AG04449 (cell line): ENCODE measurements around the gene TANGO6.

Experiments used
- CTCF ChIA-PET: fragments of 350-600 bp; formaldehyde crosslinking; extraction: SDS; loops from one replicate; lab custom pipeline; 2021; ENCODE audit warnings: antibody characterized with exemption; lab: Yijun Ruan, JAX
- POLR2A ChIA-PET: fragments of 400-600, 350-600 bp; formaldehyde crosslinking; extraction: SDS; loops from one replicate; lab custom pipeline; 2020; ENCODE audit warnings: antibody characterized with exemption, inconsistent platforms; lab: Yijun Ruan, JAX
- DNase-seq: peaks from one replicate; pipeline ENCODE4 v3.0.0-alpha.2; 2010; ENCODE audit warnings: low read depth, low spot score
- H3K4me3 ChIP-seq: 2 replicates; pipeline ENCODE4 v1.5.1; 2011; ENCODE audit warnings: low read depth, mild to moderate bottlenecking, control low read depth, low read length
- TF ChIP-seq, protein P1 (sequence below): IDR thresholded peaks from one replicate; pipeline ENCODE4 v1.5.1; 2011; ENCODE audit warnings: mild to moderate bottlenecking, moderate library complexity, low read length, control low read depth, inconsistent platforms; ENCODE audit not compliant: insufficient read depth; ENCODE audit errors: missing control alignments

TANGO6 gene

DNA sequence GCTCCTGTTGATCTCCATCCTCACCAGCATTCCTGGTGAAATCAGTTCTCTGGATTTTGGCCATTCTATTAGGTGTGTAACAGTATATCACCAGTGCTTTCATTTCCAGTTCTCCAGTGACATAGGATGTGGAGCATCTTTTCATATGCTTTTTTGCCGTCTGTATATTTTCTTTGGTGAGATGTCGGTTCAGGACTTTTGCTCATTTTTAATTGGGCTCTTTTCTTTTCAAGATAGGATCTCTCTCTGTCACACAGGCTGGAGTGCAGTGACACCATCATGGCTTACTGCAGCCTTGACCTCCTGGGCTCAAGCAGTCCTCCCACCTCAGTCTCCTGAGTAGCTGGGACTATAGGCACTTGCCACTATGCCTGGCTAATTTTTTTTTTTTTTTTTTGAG is 74.2 kb downstream of the TANGO6 start:
- no peak for DNase-seq
- no peak overlapping the region for H3K4me3 ChIP-seq
- ChIA-PET CTCF (interaction anchor here (0.9 to 5.5 kb wide), 2 partner anchors 16 to 206 kb away, joined by 3 to 25 read pairs; no protein-coding TSS in a partner anchor), POLR2A (no interaction called here)
- TF ChIP-seq, protein P1, sequence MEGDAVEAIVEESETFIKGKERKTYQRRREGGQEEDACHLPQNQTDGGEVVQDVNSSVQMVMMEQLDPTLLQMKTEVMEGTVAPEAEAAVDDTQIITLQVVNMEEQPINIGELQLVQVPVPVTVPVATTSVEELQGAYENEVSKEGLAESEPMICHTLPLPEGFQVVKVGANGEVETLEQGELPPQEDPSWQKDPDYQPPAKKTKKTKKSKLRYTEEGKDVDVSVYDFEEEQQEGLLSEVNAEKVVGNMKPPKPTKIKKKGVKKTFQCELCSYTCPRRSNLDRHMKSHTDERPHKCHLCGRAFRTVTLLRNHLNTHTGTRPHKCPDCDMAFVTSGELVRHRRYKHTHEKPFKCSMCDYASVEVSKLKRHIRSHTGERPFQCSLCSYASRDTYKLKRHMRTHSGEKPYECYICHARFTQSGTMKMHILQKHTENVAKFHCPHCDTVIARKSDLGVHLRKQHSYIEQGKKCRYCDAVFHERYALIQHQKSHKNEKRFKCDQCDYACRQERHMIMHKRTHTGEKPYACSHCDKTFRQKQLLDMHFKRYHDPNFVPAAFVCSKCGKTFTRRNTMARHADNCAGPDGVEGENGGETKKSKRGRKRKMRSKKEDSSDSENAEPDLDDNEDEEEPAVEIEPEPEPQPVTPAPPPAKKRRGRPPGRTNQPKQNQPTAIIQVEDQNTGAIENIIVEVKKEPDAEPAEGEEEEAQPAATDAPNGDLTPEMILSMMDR, result no peak

DNA sequence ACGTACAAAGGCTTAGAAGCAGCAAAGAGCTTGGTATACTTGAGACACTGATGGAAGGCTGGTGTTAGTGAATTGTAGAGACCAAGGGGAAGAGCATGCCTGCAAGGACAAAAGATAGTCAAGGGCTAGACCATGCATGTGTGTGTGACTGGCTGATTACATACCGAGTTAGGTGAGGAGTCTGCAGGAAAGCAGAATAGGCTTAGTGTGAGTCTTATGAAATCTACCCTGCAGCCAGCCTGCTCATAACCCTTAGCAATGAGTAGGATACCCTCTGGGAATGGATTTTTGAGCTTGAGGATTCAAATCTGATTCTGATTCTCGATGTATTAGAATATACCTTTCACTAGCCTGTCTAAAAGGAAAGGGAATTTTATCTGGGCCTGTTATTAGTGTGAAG is 77.0 kb downstream of the TANGO6 start:
- DNase-seq, result no peak
- ChIA-PET POLR2A (no interaction called here), CTCF (interaction anchor here (5.5 kb wide), 1 partner anchor 18 kb away, joined by 25 read pairs; no protein-coding TSS in a partner anchor)
- TF ChIP-seq, protein P1, result no peak
- H3K4me3 ChIP-seq, result no peak overlapping the region

DNA sequence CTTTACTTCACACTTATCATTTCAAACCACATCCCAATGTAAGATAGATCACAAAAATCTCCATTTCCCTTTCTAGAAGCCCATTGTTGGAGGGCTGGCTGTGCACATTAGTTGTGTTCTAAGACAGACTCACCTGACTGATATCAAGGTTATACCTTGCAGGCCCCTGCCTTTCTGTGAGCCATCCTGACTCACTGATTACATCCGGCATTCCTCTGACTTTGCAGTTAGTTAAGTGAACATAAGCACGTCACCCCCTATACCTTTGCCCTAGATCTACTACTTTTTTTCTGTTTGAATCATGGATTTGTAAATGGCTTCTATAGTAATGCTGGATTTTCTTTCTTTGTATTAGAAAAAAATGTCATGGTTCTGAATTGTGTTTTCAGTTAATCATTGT is 78.3 kb downstream of the TANGO6 start:
- DNase-seq, result no peak
- POLR2A ChIA-PET, result no interaction called here
- CTCF ChIA-PET, result no interaction called here
- no peak overlapping the region for H3K4me3 ChIP-seq
- TF ChIP-seq, protein P1, result no peak

DNA sequence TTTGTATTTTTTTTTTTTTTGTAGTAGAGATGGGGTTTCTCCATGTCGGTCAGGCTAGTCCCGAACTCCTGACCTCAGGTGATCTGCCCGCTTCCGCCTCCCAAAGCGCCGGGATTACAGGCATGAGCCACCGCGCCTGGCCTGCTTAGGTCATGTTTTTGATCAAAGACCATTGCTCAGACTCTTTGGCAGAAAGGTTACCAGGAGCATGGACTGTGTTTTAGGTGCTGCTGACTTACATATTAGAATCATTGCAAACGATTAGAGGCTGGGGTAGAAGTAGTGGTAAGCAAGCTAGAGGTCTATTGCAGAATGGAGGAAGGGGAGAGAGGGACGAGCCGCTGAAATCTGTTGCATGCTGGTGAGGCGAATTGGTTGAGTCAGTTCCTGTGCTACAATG is 79.8 kb downstream of the TANGO6 start:
- ChIA-PET POLR2A (no interaction called here), CTCF (interaction anchor here (1.0 to 2.2 kb wide), 6 partner anchors 13 to 201 kb away, joined by 3 to 8 read pairs (median 4); no protein-coding TSS in a partner anchor)
- H3K4me3 ChIP-seq, result no peak overlapping the region
- TF ChIP-seq, protein P1, result no peak
- no peak for DNase-seq

DNA sequence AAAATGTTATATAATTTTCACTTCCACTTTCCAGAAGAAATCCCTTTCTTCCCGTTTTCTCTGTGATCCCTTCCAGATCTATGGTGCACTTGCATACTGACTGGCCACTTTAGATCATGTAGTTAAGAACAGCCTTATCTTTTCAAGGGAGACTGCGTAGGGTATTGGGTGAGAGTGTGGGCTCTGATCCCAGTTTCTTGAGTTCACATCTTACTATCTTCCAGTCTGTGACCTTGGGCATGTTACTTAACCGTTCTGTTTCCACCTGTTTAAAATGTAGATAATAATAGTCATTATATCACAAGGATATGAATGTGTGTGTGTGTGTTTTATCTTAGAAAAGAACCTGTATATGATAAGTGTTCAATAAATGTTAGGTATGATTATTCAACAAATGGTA is 83.7 kb downstream of the TANGO6 start:
- TF ChIP-seq, protein P1, result no peak
- no peak for DNase-seq
- no peak overlapping the region for H3K4me3 ChIP-seq
- ChIA-PET CTCF (no interaction called here), POLR2A (no interaction called here)

DNA sequence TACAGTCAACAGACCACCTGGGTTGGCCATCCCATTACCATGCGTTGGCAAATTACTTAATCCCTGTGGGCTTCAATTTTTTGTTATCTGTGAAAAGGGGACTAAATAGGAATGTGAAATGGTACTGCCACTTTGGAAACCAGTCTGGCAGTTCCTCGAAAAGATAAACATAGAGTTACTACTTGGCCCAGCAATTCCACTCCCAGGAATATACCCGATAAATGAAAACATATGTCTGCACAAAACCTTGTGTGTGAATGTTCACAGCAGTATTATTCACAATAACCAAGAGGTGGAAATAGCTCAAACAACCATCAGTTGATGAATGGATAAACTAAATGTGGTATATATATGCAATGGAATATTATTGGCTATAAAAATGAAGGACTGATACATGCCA is 87.9 kb downstream of the TANGO6 start:
- TF ChIP-seq, protein P1, result no peak
- ChIA-PET CTCF (interaction anchor here (0.9 to 1.2 kb wide), 2 partner anchors 193 to 194 kb away, joined by 3 read pairs; no protein-coding TSS in a partner anchor), POLR2A (no interaction called here)
- no peak for DNase-seq
- no peak overlapping the region for H3K4me3 ChIP-seq
